NCI-H748 treated with DMSO at 0.1 percent for 48 hours (cell line): ENCODE results near the gene PCDH17.

Experiments used
- DNase-seq: peaks from one replicate; lab custom pipeline; 2025; lab: John Stamatoyannopoulos, UW

Gene PCDH17

GRCh38 chr13:57739089-57739488 lies 107.5 kb downstream of the PCDH17 start:
- peak; percentile 97 for DNase-seq

GRCh38 chr13:57739543-57740190 lies 108.1 kb downstream of the PCDH17 start:
- DNase-seq, result no peak

GRCh38 chr13:57740719-57741118 lies 109.2 kb downstream of the PCDH17 start:
- DNase-seq, result no peak

- no peak for DNase-seq
Measured at GRCh38 chr13:57748096-57748495, 116.6 kb downstream of the PCDH17 start.

GRCh38 chr13:57760951-57761350 lies 129.4 kb downstream of the PCDH17 start:
- no peak for DNase-seq

- DNase-seq, result no peak
Measured at GRCh38 chr13:57763689-57764088, 132.1 kb downstream of the PCDH17 start.
